GM18861 (cell line): Measurements from ENCODE around the gene KIAA0232.

Experiments used
- ATAC-seq: cut with Tn5 transposase; IDR thresholded peaks from one replicate; pipeline ENCODE4 v1.9.1; 2021; ENCODE audit not compliant: unreplicated experiment

KIAA0232 gene

GRCh38 chr4:6847178-6847577 is 64.7 kb downstream of the KIAA0232 start:
- ATAC-seq, result no peak

GRCh38 chr4:6848717-6849305 is 66.3 kb downstream of the KIAA0232 start:
- no peak for ATAC-seq

- no peak for ATAC-seq
Measured at GRCh38 chr4:6849691-6850090, 67.2 kb downstream of the KIAA0232 start.

GRCh38 chr4:6851431-6851830 is 68.9 kb downstream of the KIAA0232 start:
- ATAC-seq, result no peak

- no peak for ATAC-seq
Measured at GRCh38 chr4:6851962-6852361, 69.4 kb downstream of the KIAA0232 start.

GRCh38 chr4:6852582-6852981 is 70.1 kb downstream of the KIAA0232 start:
- ATAC-seq, result no peak

GRCh38 chr4:6854098-6854744 is 71.7 kb downstream of the KIAA0232 start:
- ATAC-seq, result no peak

GRCh38 chr4:6855692-6856297 is 73.3 kb downstream of the KIAA0232 start:
- peak; percentile 85 for ATAC-seq

- ATAC-seq, result no peak
Measured at GRCh38 chr4:6856391-6856790, 73.9 kb downstream of the KIAA0232 start.

- ATAC-seq, result no peak
Measured at GRCh38 chr4:6857009-6857882, 74.7 kb downstream of the KIAA0232 start.

GRCh38 chr4:6858997-6859396 is 76.5 kb downstream of the KIAA0232 start:
- ATAC-seq, result no peak

- ATAC-seq, result no peak
Measured at GRCh38 chr4:6859543-6859942, 77.0 kb downstream of the KIAA0232 start.

- ATAC-seq, result no peak
Measured at GRCh38 chr4:6868386-6868785, 85.9 kb downstream of the KIAA0232 start.

GRCh38 chr4:6869944-6870343 is 87.4 kb downstream of the KIAA0232 start:
- no peak for ATAC-seq

GRCh38 chr4:6873291-6873690 is 90.8 kb downstream of the KIAA0232 start:
- ATAC-seq, result no peak

- no peak for ATAC-seq
Measured at GRCh38 chr4:6873792-6874461, 91.4 kb downstream of the KIAA0232 start.

- no peak for ATAC-seq
Measured at GRCh38 chr4:6874981-6875380, 92.5 kb downstream of the KIAA0232 start.

- ATAC-seq, result no peak
Measured at GRCh38 chr4:6875431-6875831, 92.9 kb downstream of the KIAA0232 start.

- no peak for ATAC-seq
Measured at GRCh38 chr4:6876440-6876839, 93.9 kb downstream of the KIAA0232 start.

- ATAC-seq, result no peak
Measured at GRCh38 chr4:6877067-6877466, 94.5 kb downstream of the KIAA0232 start.

GRCh38 chr4:6878451-6879059 is 96.0 kb downstream of the KIAA0232 start:
- ATAC-seq, result no peak
